H1 (cell line): Measurements from ENCODE around the gene RPS19. TPM values are rescaled to one million over a fixed set of nuclear protein-coding genes. Genes with fewer than 3 reads are reported as not detected.

ENCODE experiments used
- CTCF ChIA-PET: fragments of 300-600 bp; sonication (Branson Sonifier 250); formaldehyde crosslinking; loops from one replicate; lab custom pipeline; 2021; ENCODE audit not compliant: partially characterized antibody; lab: Charles Lee
- POLR2A ChIA-PET: fragments of 300-600 bp; sonication (Branson Sonifier 250); formaldehyde crosslinking; loops from one replicate; lab custom pipeline; 2021; ENCODE audit warnings: inconsistent platforms; ENCODE audit not compliant: partially characterized antibody; lab: Charles Lee
- DNase-seq, 2 experiments: peaks; one replicate each; pipeline versions ENCODE4 v3.0.0 to v3.0.0-alpha.2; 2010 to 2022; ENCODE audit warnings: low spot score in 2 of 2, low read depth in 1 of 2, mixed read lengths in 1 of 2
- FAIRE-seq: peaks from 2 replicates; lab custom pipeline; 2011; peaks lifted over from hg19 to GRCh38; lab: Jason Lieb, UNC
- H2AFZ ChIP-seq: 2 replicates; pipeline ENCODE4 v1.8.1; 2012; ENCODE audit warnings: low read length, inconsistent platforms
- H2AK5ac ChIP-seq: 2 replicates; pipeline ENCODE4 v1.6.1; 2013; ENCODE audit warnings: low read depth, low read length
- H2BK120ac ChIP-seq: replicated peaks from 2 replicates; pipeline ENCODE3; 2013; ENCODE audit warnings: low read depth, low read length, inconsistent platforms
- H2BK12ac ChIP-seq: 2 replicates; pipeline ENCODE4 v1.6.1; 2013; ENCODE audit warnings: low read depth, low read length
- H2BK15ac ChIP-seq: 2 replicates; pipeline ENCODE4 v1.6.1; 2013; ENCODE audit warnings: low read length
- H2BK20ac ChIP-seq: 2 replicates; pipeline ENCODE4 v1.6.1; 2013; ENCODE audit warnings: low read length
- H2BK5ac ChIP-seq: 2 replicates; pipeline ENCODE4 v1.6.1; 2013; ENCODE audit warnings: low read depth, low read length
- H3K14ac ChIP-seq: 2 replicates; pipeline ENCODE4 v1.6.1; 2013; ENCODE audit warnings: inconsistent platforms; ENCODE audit not compliant: insufficient read length
- H3K18ac ChIP-seq: 2 replicates; pipeline ENCODE4 v1.6.1; 2013; ENCODE audit warnings: low read length; ENCODE audit errors: extremely low read depth
- H3K23ac ChIP-seq: 2 replicates; pipeline ENCODE4 v1.6.1; 2013; ENCODE audit warnings: inconsistent platforms; ENCODE audit not compliant: insufficient read length
- H3K23me2 ChIP-seq: 2 replicates; pipeline ENCODE4 v1.6.1; 2013; ENCODE audit warnings: low read depth, low read length
- H3K27ac ChIP-seq: 2 replicates; pipeline ENCODE4 v1.6.1; 2011; ENCODE audit warnings: low read depth, low read length, inconsistent platforms
- H3K27me3 ChIP-seq, 4 experiments: replicated peaks in 1 of 4; 1 replicate in 1 of 4; 2 replicates in 3 of 4; pipeline versions ENCODE4 v1.6.1 to v1.8.1; 2011 to 2013; ENCODE audit warnings: low read length in 3 of 4, mild to moderate bottlenecking in 3 of 4, inconsistent platforms in 2 of 4, mixed read lengths in 2 of 4, moderate library complexity in 1 of 4; ENCODE audit not compliant: control insufficient read depth in 3 of 4, insufficient read depth in 3 of 4; ENCODE audit errors: extremely low read depth in 1 of 4
- H3K36me3 ChIP-seq, 4 experiments: 2 replicates each; pipeline versions ENCODE4 v1.6.1 to v1.8.1; 2011 to 2013; ENCODE audit warnings: mild to moderate bottlenecking in 4 of 4, low read length in 3 of 4, moderate library complexity in 2 of 4, control low read depth in 1 of 4, inconsistent platforms in 1 of 4; ENCODE audit not compliant: insufficient read depth in 4 of 4, control insufficient read depth in 2 of 4
- H3K4ac ChIP-seq: replicated peaks from 2 replicates; pipeline ENCODE3; 2013; ENCODE audit warnings: low read length, low read depth, mixed read lengths, inconsistent platforms; ENCODE audit not compliant: insufficient read length
- H3K4me1 ChIP-seq, 4 experiments: replicated peaks in 1 of 4; 1 replicate in 1 of 4; 2 replicates in 3 of 4; pipeline versions ENCODE4 v1.6.1 to v1.8.1; 2011 to 2013; ENCODE audit warnings: low read length in 3 of 4, inconsistent platforms in 2 of 4, mixed read lengths in 1 of 4; ENCODE audit not compliant: insufficient read depth in 4 of 4, control insufficient read depth in 3 of 4
- H3K4me2 ChIP-seq, 2 experiments: 2 replicates each; pipeline versions ENCODE4 v1.6.1 to v1.8.1; 2011 to 2013; ENCODE audit warnings: low read depth in 2 of 2, low read length in 2 of 2, control low read depth in 1 of 2, inconsistent platforms in 1 of 2, mild to moderate bottlenecking in 1 of 2; ENCODE audit not compliant: insufficient read depth in 1 of 2
- H3K4me3 ChIP-seq, 4 experiments: fragments of 200-600, 300-600 bp in 1 of 4; sonication (generic), shearing (Covaris generic), sonication (Bioruptor Twin) in 1 of 4; 2 replicates each; pipeline versions ENCODE4 v1.5.1 to v1.8.1; 2011 to 2016; ENCODE audit warnings: low read length in 4 of 4, low read depth in 3 of 4, control low read depth in 2 of 4, inconsistent platforms in 2 of 4, mild to moderate bottlenecking in 2 of 4, mixed read lengths in 1 of 4, moderate library complexity in 1 of 4; ENCODE audit not compliant: insufficient read depth in 2 of 4; ENCODE audit errors: extremely low read depth in 1 of 4
- H3K56ac ChIP-seq: replicated peaks from 2 replicates; pipeline ENCODE3; 2013; ENCODE audit warnings: low read depth, mild to moderate bottlenecking, mixed read lengths, low read length, inconsistent platforms; ENCODE audit not compliant: insufficient read length
- H3K79me1 ChIP-seq: 2 replicates; pipeline ENCODE4 v1.6.1; 2013; ENCODE audit warnings: low read depth, low read length, control low read depth
- H3K79me2 ChIP-seq, 2 experiments: 2 replicates each; pipeline versions ENCODE4 v1.6.1 to v1.8.1; 2012 to 2013; ENCODE audit warnings: low read length in 2 of 2, mild to moderate bottlenecking in 2 of 2, inconsistent platforms in 1 of 2; ENCODE audit not compliant: insufficient read depth in 2 of 2, control insufficient read depth in 1 of 2
- H3K9ac ChIP-seq, 4 experiments: replicated peaks in 1 of 4; 1 replicate in 1 of 4; 2 replicates in 3 of 4; pipeline versions ENCODE4 v1.6.1 to v1.8.1; 2011 to 2013; ENCODE audit warnings: low read depth in 3 of 4, low read length in 3 of 4, control low read depth in 2 of 4, mild to moderate bottlenecking in 2 of 4, moderate library complexity in 2 of 4, inconsistent platforms in 1 of 4; ENCODE audit errors: extremely low read depth in 1 of 4
- H3K9me3 ChIP-seq, 2 experiments: 2 replicates each; pipeline versions ENCODE4 v1.6.1 to v1.8.1; 2012 to 2013; ENCODE audit warnings: mild to moderate bottlenecking in 2 of 2, moderate library complexity in 2 of 2, control low read depth in 1 of 2, inconsistent platforms in 1 of 2, low read depth in 1 of 2, low read length in 1 of 2, mixed read lengths in 1 of 2; ENCODE audit not compliant: insufficient read depth in 2 of 2
- H4K20me1 ChIP-seq, 2 experiments: replicated peaks in 1 of 2; 2 replicates each; pipeline versions ENCODE3 to v1.8.1; 2011 to 2013; ENCODE audit warnings: inconsistent platforms in 2 of 2, low read length in 2 of 2, mild to moderate bottlenecking in 1 of 2; ENCODE audit not compliant: insufficient read depth in 2 of 2, control insufficient read depth in 1 of 2
- H4K5ac ChIP-seq: 2 replicates; pipeline ENCODE4 v1.6.1; 2013; ENCODE audit warnings: low read length, low read depth, mixed read lengths, inconsistent platforms; ENCODE audit not compliant: insufficient read length
- H4K8ac ChIP-seq: 2 replicates; pipeline ENCODE4 v1.8.0; 2013; ENCODE audit warnings: mild to moderate bottlenecking, moderate library complexity, low read length, inconsistent platforms; ENCODE audit not compliant: insufficient read depth; ENCODE audit errors: extremely low read depth
- H4K91ac ChIP-seq: replicated peaks from 2 replicates; pipeline ENCODE3; 2013; ENCODE audit warnings: low read length, mixed read lengths, inconsistent platforms; ENCODE audit not compliant: insufficient read length
- EZH2 ChIP-seq: fragments of 200-600 bp; sonication (generic); IDR thresholded peaks from 2 replicates; pipeline ENCODE4 v1.7.1; 2012; ENCODE audit warnings: low read depth, mild to moderate bottlenecking, moderate library complexity, low read length, inconsistent platforms; ENCODE audit not compliant: severe bottlenecking
- PHF8 ChIP-seq: fragments of 200-600 bp; sonication (generic); conservative IDR thresholded peaks from 2 replicates; pipeline ENCODE4 v1.7.1; 2012; ENCODE audit warnings: low read depth, mild to moderate bottlenecking, inconsistent platforms, low read length, moderate library complexity
- POLR2A ChIP-seq, 2 experiments: IDR thresholded peaks; 1 replicate in 1 of 2; 2 replicates in 1 of 2; pipeline ENCODE4 v1.6.1; 2011; ENCODE audit warnings: low read depth in 2 of 2, low read length in 2 of 2, mild to moderate bottlenecking in 2 of 2; ENCODE audit errors: control extremely low read depth in 1 of 2
- WGBS, 2 experiments: shearing (Covaris generic) in 1 of 2; methylation state at CpG; one replicate each; pipeline versions ENCODE4 v1.1.6 to v1.1.7; 2013 to 2015; ENCODE audit warnings: low lambda C conversion rate in 2 of 2, mixed read lengths in 2 of 2, inconsistent platforms in 1 of 2, low coverage in 1 of 2, missing lambda C conversion rate in 1 of 2; ENCODE audit not compliant: insufficient replicate concordance in 2 of 2, insufficient coverage in 1 of 2, insufficient read length in 1 of 2; ENCODE audit errors: extremely low coverage in 1 of 2, missing lambda C conversion rate in 1 of 2; 5-methylcytosine and 5-hydroxymethylcytosine counted together
- polyA plus RNA-seq, 7 experiments: library from polyadenylated mRNA; depleted of rRNA in 3 of 7; stranded (reverse) in 5 of 7; unstranded in 2 of 7; fragments of >200 nt in 5 of 7; fragments of 200-250 nt in 2 of 7; gene quantifications; 1 replicate in 5 of 7; 2 replicates in 1 of 7; 4 replicates in 1 of 7; pipeline versions ENCODE4 v1.2.1 to v1.2.3, GENCODE V29; 2011 to 2013; ENCODE audit warnings: missing spikeins in 2 of 7, mixed read lengths in 2 of 7
- total RNA-seq: library from RNA; stranded (reverse); fragmentation: NEBNext Ultra II Directional; extraction: Animal tissue kit (Norgen Biotek cat#: 25700); gene quantifications from 2 replicates; pipeline ENCODE4 v1.2.1, GENCODE V29; 2021

Gene RPS19
- total and polyA plus RNA-seq, 2 of the 8 experiments (the other 6 are each of a cell fraction or from before 2014, with no cell fraction given) = 2,817 to 5,751 TPM

GRCh38 chr19:41896581-41896942 lies 36.5 kb downstream of the RPS19 start:
- Histone ChIP-seq H3K27ac (no peak overlapping the region), H4K5ac (no peak overlapping the region), H3K9me3 (no peaks in the 10 kb centered on the region), H3K79me2 (no peaks in the 10 kb centered on the region), H3K9ac (no peak overlapping the region), H2BK5ac (no peak overlapping the region), H3K4ac (no peak overlapping the region), H3K4me1 (peaks cover 0 to 5% (median 1%) of the 10 kb centered on the region in 4 experiments; a peak in 1 of 7 replicates), H3K56ac (no peak overlapping the region), H3K4me2 (no peak overlapping the region), H2AK5ac (no peak overlapping the region), H3K14ac (no peak overlapping the region), H3K4me3 (no peak overlapping the region), H3K79me1 (no peaks in the 10 kb centered on the region), H2BK12ac (no peak overlapping the region), H4K20me1 (peaks cover 0 to 3% of the 10 kb centered on the region in 2 experiments), H2BK120ac (no peak overlapping the region), H3K18ac (no peak overlapping the region), H3K36me3 (peaks cover 0 to 4% (median 2%) of the 10 kb centered on the region in 4 experiments; a peak in 3 of 8 replicates), H3K23me2 (no peaks in the 10 kb centered on the region), H3K27me3 (no peaks in the 10 kb centered on the region), H2AFZ (no peak overlapping the region), H4K91ac (no peak overlapping the region)
- CTCF ChIA-PET = interaction anchor here (0.5 to 2.5 kb wide), 12 partner anchors 10 to 684 kb away, joined by 3 to 15 read pairs (median 5); no protein-coding TSS in a partner anchor
- no peak for TF ChIP-seq POLR2A (IDR thresholded peaks at IDR 0.05; ENCODE audit: control extremely low read depth in 1 of 2, low read depth in 2 of 2, low read length in 2 of 2)
- TF ChIP-seq EZH2 = no peak
- no peak for TF ChIP-seq PHF8
- TF ChIP-seq, all 59 proteins: peak for 0
- Histone ChIP-seq H2BK20ac (0 out of 2 replicates have a peak overlapping the region, but pooled peaks have one; percentile 32), H2BK15ac (no peak overlapping the region), H3K23ac (no peak overlapping the region), H4K8ac (peak overlapping the region; percentile 14; the same call in 1 of the 2 replicates)
- POLR2A ChIA-PET = interaction anchor here (0.7 to 3.3 kb wide), 8 partner anchors 9 to 45 kb away, joined by 3 to 14 read pairs (median 4); no protein-coding TSS in a partner anchor
- FAIRE-seq (no peak), DNase-seq (no peak)
- 92% methylated on average over 1 of the region's 1 CpG; no CpG with 5 or more reads in 1 of the 2 experiments for WGBS, 2 experiments
